Upper lobe of left lung (tissue), 6 donors: ENCODE results near the gene TNN. TPM values are rescaled to one million over a fixed set of nuclear protein-coding genes. Genes with fewer than 3 reads are reported as not detected.

Experiments used
- ATAC-seq, 2 donors: fragments of 200-7000 bp; cut with Tn5 transposase; one replicate each; pipeline ENCODE4 v1.9.1; 2022; ENCODE audit warnings: mild to moderate bottlenecking in 2 of 2, moderate library complexity in 2 of 2; ENCODE audit not compliant: low FRiP score in 2 of 2
- DNase-seq, 2 donors: peaks; one replicate each; pipeline ENCODE4 v3.0.0-alpha.2; 2019 to 2020
- H3K27ac ChIP-seq, 4 donors: fragments of 200-600 bp; sonication (generic); one replicate each; pipeline ENCODE4 v1.5.1; 2016 to 2019
- H3K27me3 ChIP-seq, 4 donors: fragments of 200-600 bp; sonication (generic); one replicate each; pipeline ENCODE4 v1.5.1; 2017 to 2019
- H3K36me3 ChIP-seq, 4 donors: fragments of 200-600 bp; sonication (generic); one replicate each; pipeline ENCODE4 v1.5.1; 2016 to 2019
- H3K4me1 ChIP-seq, 4 donors: fragments of 200-600 bp; sonication (generic); one replicate each; pipeline ENCODE4 v1.5.1; 2018 to 2019
- H3K4me3 ChIP-seq, 4 donors: fragments of 200-600 bp; sonication (generic); one replicate each; pipeline ENCODE4 v1.5.1; 2017 to 2019; ENCODE audit warnings: mild to moderate bottlenecking in 2 of 4, moderate library complexity in 1 of 4
- H3K9me3 ChIP-seq, 4 donors: fragments of 200-600 bp; sonication (generic); one replicate each; pipeline ENCODE4 v1.5.1; 2018 to 2019
- CTCF ChIP-seq, 6 experiments: fragments of 450-650 bp in 4 of 6; fragments of 200-600 bp in 2 of 6; sonication (generic) in 2 of 6; IDR thresholded peaks; one replicate each; pipeline ENCODE4 v1.5.1; 2016 to 2019; ENCODE audit warnings: antibody characterized with exemption in 6 of 6
- EP300 ChIP-seq, 4 donors: sonication (generic); formaldehyde crosslinking; IDR thresholded peaks; one replicate each; pipeline ENCODE4 v1.5.1; 2017; ENCODE audit warnings: antibody characterized with exemption in 4 of 4, control low read depth in 2 of 4
- POLR2A ChIP-seq, 4 donors: fragments of 450-650 bp; IDR thresholded peaks; one replicate each; pipeline ENCODE4 v1.5.1; 2016 to 2017; ENCODE audit warnings: antibody characterized with exemption in 4 of 4, mild to moderate bottlenecking in 2 of 4
- POLR2AphosphoS5 ChIP-seq, 2 donors: sonication (generic); formaldehyde crosslinking; IDR thresholded peaks; one replicate each; pipeline ENCODE4 v1.5.1; 2017; ENCODE audit warnings: antibody characterized with exemption in 2 of 2
- WGBS, 2 donors: methylation state at CpG; one replicate each; pipeline ENCODE4 v1.1.5; 2017 to 2018; 5-methylcytosine and 5-hydroxymethylcytosine counted together
- total RNA-seq, 6 donors: library from RNA; depleted of rRNA in 4 of 6; stranded (reverse); fragments of >200 nt in 4 of 6; gene quantifications; one replicate each; pipeline versions ENCODE4 v1.1.0 to v1.2.1, GENCODE V29; 2016 to 2021
- donor health status: DM: no; HTN: no; CAD: no; lungs with moderate emphysema.
- donor health status: DM: no; HTN: yes; CAD: no; lungs with severe emphysema.

Gene TNN
- total RNA-seq, 6 donors from 2014 or later = 0.14 to 1.0 (median 0.16) TPM; not detected in 2

GRCh38 chr1:175124861-175125260 is 57.2 kb downstream of the TNN start:
- Histone ChIP-seq H3K27ac (peak overlapping the region in 2 of 4 donors; percentile 25 to 30), H3K36me3 (no peaks in the 10 kb centered on the region), H3K9me3 (no peaks in the 10 kb centered on the region), H3K4me1 (peaks cover 27 to 50% (median 34%) of the 10 kb centered on the region in 4 donors), H3K4me3 (no peak overlapping the region), H3K27me3 (no peaks in the 10 kb centered on the region)
- no peak for DNase-seq
- no peak for TF ChIP-seq POLR2A (IDR thresholded peaks at IDR 0.05)
- TF ChIP-seq EP300 (IDR thresholded peaks at IDR 0.05) = no peak
- peak in 1 of 2 donors; percentile 30 for ATAC-seq
- WGBS, 2 donors = 8 to 38% methylated on average over 1 of the region's 1 CpG

GRCh38 chr1:175126347-175126746 is 58.7 kb downstream of the TNN start:
- Histone ChIP-seq H3K4me1 (peaks cover 36 to 65% (median 45%) of the 10 kb centered on the region in 4 donors), H3K36me3 (no peaks in the 10 kb centered on the region), H3K27ac (peak overlapping the region; percentile 5 to 76 (median 64)), H3K4me3 (no peak overlapping the region), H3K9me3 (no peaks in the 10 kb centered on the region), H3K27me3 (no peaks in the 10 kb centered on the region)
- no peak for ATAC-seq
- 51 to 70% methylated on average over 4 of the region's 4 CpGs for WGBS, 2 donors
- TF ChIP-seq CTCF (IDR thresholded peaks at IDR 0.05) (no peak), EP300 (IDR thresholded peaks at IDR 0.05) (no peak), POLR2A (IDR thresholded peaks at IDR 0.05) (no peak), POLR2AphosphoS5 (IDR thresholded peaks at IDR 0.05) (no peak)
- DNase-seq = no peak

DNA sequence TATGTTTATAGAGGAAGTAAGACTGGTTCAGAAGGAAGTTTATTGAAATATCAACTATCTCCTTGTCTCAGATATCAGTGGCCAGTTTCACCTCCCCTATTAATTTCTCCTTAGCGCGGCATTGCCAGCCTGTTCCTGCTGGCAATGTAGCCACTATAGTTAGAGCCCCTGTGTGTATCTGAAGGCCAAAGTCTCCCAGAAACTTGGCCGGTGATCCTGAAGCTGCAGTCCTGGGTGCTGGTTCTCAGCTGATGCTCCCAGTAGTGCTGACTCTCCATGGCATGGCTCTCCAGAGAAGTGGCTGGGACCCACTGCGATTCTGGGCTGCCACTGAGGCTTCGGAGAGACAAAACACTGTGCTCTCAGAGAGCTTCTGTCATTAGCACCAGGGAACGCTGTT is 59.9 kb downstream of the TNN start:
- no peak overlapping the region for H3K4me3 ChIP-seq
- 66 to 71% methylated on average over 3 to 6 of the region's 6 CpGs for WGBS, 2 donors
- no peaks in the 10 kb centered on the region for H3K9me3 ChIP-seq
- peaks cover 40 to 65% (median 47%) of the 10 kb centered on the region in 4 donors for H3K4me1 ChIP-seq
- no peak for ATAC-seq
- no peak for TF ChIP-seq EP300 (IDR thresholded peaks at IDR 0.05)
- TF ChIP-seq CTCF (IDR thresholded peaks at IDR 0.05) = no peak
- no peak for TF ChIP-seq POLR2AphosphoS5 (IDR thresholded peaks at IDR 0.05)
- no peak for TF ChIP-seq POLR2A (IDR thresholded peaks at IDR 0.05)
- peak overlapping the region; percentile 62 to 77 (median 72) for H3K27ac ChIP-seq
- no peaks in the 10 kb centered on the region for H3K36me3 ChIP-seq
- no peak for DNase-seq
- no peaks in the 10 kb centered on the region for H3K27me3 ChIP-seq

DNA sequence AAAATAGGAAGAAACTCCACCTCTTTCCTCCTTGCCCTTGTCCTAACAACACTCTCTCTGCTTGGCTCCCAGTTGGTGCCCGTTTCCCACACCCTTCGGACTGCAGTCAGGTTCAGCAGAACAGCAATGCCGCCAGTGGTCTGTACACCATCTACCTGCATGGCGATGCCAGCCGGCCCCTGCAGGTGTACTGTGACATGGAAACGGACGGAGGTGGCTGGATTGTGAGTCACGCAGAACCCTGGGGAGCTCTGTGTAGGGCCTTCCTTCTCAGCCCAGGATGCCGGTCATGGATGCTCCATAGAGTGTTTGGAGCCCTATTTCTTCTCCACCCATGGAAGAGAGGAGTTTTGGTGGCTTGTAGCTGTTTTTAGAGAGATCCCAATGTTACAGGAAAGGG is 60.9 kb downstream of the TNN start:
- DNase-seq = peak in 1 of 2 donors; percentile 21
- no peak for ATAC-seq
- Histone ChIP-seq H3K36me3 (no peaks in the 10 kb centered on the region), H3K27ac (peak overlapping the region; percentile 62 to 77 (median 72)), H3K4me3 (peak overlapping the region in 2 of 4 donors; percentile 12 to 30), H3K4me1 (peaks cover 45 to 68% (median 49%) of the 10 kb centered on the region in 4 donors), H3K27me3 (no peaks in the 10 kb centered on the region), H3K9me3 (no peaks in the 10 kb centered on the region)
- WGBS, 2 donors = 56 to 65% methylated on average over 4 to 9 of the region's 9 CpGs
- TF ChIP-seq POLR2AphosphoS5 (IDR thresholded peaks at IDR 0.05) = no peak
- TF ChIP-seq EP300 (IDR thresholded peaks at IDR 0.05) = no peak
- TF ChIP-seq POLR2A (IDR thresholded peaks at IDR 0.05) = no peak
- TF ChIP-seq CTCF (IDR thresholded peaks at IDR 0.05) = no peak

DNA sequence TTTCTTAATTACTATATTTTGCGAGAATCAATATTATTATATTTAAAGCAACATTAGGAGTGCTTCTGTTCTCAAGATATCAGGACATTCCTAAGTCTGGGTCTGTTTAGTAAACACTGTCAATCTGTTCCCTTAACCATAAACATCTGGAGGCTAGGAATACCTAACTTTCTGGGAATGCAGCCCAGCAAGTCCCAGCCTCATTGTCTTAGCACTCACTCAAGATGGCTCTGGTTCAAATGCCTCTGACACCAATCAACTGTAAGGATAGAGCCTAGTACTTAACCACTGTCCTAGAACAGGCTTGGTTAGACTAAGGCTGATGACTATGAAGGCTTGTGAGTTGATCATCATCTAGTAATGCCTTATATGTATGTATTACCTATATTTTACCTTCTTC is 61.5 kb downstream of the TNN start:
- ATAC-seq = peak in 1 of 2 donors; percentile 58
- Histone ChIP-seq H3K27me3 (no peaks in the 10 kb centered on the region), H3K4me3 (peak overlapping the region in 1 of 4 donors; percentile 12), H3K36me3 (no peaks in the 10 kb centered on the region), H3K9me3 (no peaks in the 10 kb centered on the region), H3K27ac (peak overlapping the region; percentile 32 to 76 (median 64)), H3K4me1 (peaks cover 45 to 68% (median 49%) of the 10 kb centered on the region in 4 donors)
- TF ChIP-seq POLR2A (IDR thresholded peaks at IDR 0.05) (no peak), POLR2AphosphoS5 (IDR thresholded peaks at IDR 0.05) (peak; percentile 35 to 69), CTCF (IDR thresholded peaks at IDR 0.05) (no peak), EP300 (IDR thresholded peaks at IDR 0.05) (peak in 1 of 4 donors; percentile 59)
- no peak for DNase-seq
- 45 to 64% methylated on average over 1 of the region's 1 CpG for WGBS, 2 donors
